Adrenal gland (tissue), 5 donors: ENCODE data around the gene NECAB2.

Experiments
- POLR2A ChIP-seq, 2 donors: fragments of 450-650 bp; IDR thresholded peaks; one replicate each; pipeline ENCODE4 v1.6.1; 2017; ENCODE audit warnings: antibody characterized with exemption in 2 of 2, mild to moderate bottlenecking in 2 of 2, moderate library complexity in 1 of 2
- TF ChIP-seq, protein P1 (sequence below), 6 experiments: fragments of 450-650 bp in 4 of 6; fragments of 200-600 bp in 2 of 6; sonication (generic) in 1 of 6; IDR thresholded peaks; 1 replicate in 5 of 6; 2 replicates in 1 of 6; pipeline versions ENCODE4 v1.5.1 to v1.8.0; 2016 to 2021; ENCODE audit warnings: antibody characterized with exemption in 6 of 6, mild to moderate bottlenecking in 2 of 6, moderate library complexity in 1 of 6
- donor health status: DM: no; HTN: no; CAD: no.

DNA sequence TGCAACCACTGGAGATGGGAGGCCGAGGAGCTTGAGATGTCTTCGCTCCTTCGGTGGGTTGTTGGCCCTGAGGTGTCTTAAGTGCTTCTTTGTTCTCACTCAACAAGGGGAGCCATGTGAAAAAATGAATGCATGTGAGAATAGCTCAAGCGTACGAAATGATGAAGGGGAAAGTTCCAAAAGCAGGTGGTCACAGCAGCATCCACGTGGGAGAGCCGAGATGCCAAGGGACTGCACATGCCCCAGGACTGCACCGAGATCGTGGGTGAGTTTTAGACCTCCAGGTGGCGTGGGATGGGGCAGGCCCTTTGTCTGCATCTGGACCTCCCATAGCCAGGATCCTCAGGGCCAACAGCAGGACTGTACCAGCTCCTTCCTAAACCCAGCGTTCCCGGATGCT lies 66.5 kb downstream of the NECAB2 start:
- TF ChIP-seq, protein P1, sequence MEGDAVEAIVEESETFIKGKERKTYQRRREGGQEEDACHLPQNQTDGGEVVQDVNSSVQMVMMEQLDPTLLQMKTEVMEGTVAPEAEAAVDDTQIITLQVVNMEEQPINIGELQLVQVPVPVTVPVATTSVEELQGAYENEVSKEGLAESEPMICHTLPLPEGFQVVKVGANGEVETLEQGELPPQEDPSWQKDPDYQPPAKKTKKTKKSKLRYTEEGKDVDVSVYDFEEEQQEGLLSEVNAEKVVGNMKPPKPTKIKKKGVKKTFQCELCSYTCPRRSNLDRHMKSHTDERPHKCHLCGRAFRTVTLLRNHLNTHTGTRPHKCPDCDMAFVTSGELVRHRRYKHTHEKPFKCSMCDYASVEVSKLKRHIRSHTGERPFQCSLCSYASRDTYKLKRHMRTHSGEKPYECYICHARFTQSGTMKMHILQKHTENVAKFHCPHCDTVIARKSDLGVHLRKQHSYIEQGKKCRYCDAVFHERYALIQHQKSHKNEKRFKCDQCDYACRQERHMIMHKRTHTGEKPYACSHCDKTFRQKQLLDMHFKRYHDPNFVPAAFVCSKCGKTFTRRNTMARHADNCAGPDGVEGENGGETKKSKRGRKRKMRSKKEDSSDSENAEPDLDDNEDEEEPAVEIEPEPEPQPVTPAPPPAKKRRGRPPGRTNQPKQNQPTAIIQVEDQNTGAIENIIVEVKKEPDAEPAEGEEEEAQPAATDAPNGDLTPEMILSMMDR (IDR thresholded peaks at IDR 0.05) = no peak
- TF ChIP-seq POLR2A (IDR thresholded peaks at IDR 0.05) = no peak
